Astrocyte (in vitro differentiated cells and primary cell): Measurements from ENCODE around the gene NOCT.

ENCODE experiments used
- CTCF ChIP-seq: IDR thresholded peaks from 2 replicates; pipeline ENCODE4 v1.5.1; 2011; ENCODE audit warnings: low read depth, mild to moderate bottlenecking, inconsistent platforms, low read length, moderate library complexity; ENCODE audit not compliant: insufficient read depth
- EZH2 ChIP-seq: IDR thresholded peaks from 2 replicates; pipeline ENCODE4 v1.6.1; 2012; ENCODE audit warnings: mild to moderate bottlenecking, low read length, inconsistent platforms; ENCODE audit not compliant: insufficient read depth

- TF ChIP-seq CTCF (no peak), EZH2 (no peak)
Observed at GRCh38 chr4:139054791-139055505, 39.4 kb downstream of the NOCT start.
